PC-9 (cell line): Measurements from ENCODE around the gene RBBP9.

ENCODE experiments used
- EZH2 ChIP-seq: fragments of 200-600 bp; sonication (generic); IDR thresholded peaks from 2 replicates; pipeline ENCODE4 v1.8.0; 2017; ENCODE audit warnings: antibody characterized with exemption, low read depth
- TF ChIP-seq, protein P1 (sequence below): fragments of 200-600 bp; sonication (generic); conservative IDR thresholded peaks from 2 replicates; pipeline ENCODE4 v1.6.1; 2017; ENCODE audit warnings: mixed run types, antibody characterized with exemption, mild to moderate bottlenecking, moderate library complexity

DNA sequence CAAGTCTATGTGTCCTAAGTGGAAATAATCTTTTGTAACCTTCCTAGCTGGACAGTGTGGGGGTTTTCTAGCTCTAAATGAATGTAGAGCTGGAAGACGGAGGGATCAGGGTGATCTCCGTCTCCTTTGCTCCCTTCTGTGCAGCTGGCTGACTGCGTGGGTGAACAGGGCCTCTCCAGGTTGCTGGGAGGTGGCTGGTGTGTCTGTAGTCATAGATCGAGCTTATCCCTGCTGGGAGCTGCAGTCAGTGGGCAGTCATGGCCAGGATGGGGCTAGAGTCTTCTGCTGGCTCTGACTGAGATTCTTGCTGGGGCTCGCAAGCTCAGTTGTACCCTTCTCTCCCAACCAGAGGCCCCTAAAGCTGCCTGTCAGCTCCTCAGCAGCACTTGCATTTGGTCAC is 17.1 kb upstream of the RBBP9 start:
- TF ChIP-seq, protein P1, sequence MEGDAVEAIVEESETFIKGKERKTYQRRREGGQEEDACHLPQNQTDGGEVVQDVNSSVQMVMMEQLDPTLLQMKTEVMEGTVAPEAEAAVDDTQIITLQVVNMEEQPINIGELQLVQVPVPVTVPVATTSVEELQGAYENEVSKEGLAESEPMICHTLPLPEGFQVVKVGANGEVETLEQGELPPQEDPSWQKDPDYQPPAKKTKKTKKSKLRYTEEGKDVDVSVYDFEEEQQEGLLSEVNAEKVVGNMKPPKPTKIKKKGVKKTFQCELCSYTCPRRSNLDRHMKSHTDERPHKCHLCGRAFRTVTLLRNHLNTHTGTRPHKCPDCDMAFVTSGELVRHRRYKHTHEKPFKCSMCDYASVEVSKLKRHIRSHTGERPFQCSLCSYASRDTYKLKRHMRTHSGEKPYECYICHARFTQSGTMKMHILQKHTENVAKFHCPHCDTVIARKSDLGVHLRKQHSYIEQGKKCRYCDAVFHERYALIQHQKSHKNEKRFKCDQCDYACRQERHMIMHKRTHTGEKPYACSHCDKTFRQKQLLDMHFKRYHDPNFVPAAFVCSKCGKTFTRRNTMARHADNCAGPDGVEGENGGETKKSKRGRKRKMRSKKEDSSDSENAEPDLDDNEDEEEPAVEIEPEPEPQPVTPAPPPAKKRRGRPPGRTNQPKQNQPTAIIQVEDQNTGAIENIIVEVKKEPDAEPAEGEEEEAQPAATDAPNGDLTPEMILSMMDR, result no peak
- TF ChIP-seq EZH2, result no peak
